ENCODE measurements around the gene CCDC91. TPM values are rescaled to one million over a fixed set of nuclear protein-coding genes. Genes with fewer than 3 reads are reported as not detected.

Gene CCDC91
- total RNA-seq, 6 experiments from 2014 or later: 10.0 to 21.5 (median 13.9) TPM

- WGBS (ENCODE audit: insufficient coverage, low coverage, low lambda C conversion rate, missing lambda C conversion rate): 86% methylated on average over 1 of the region's 1 CpG
- TF ChIP-seq CTCF (IDR thresholded peaks at IDR 0.05) (no peak), POLR2A (IDR thresholded peaks at IDR 0.05) (no peak)
- Histone ChIP-seq H3K27ac (no peak overlapping the region), H3K4me1 (no peaks in the 10 kb centered on the region), H3K4me3 (no peak overlapping the region), H3K9me3 (no peaks in the 10 kb centered on the region), H3K36me3 (no peaks in the 10 kb centered on the region), H3K27me3 (no peaks in the 10 kb centered on the region)
- intact Hi-C loops (cut with DNase I): no loop called here
- DNase-seq (no peak), ATAC-seq (no peak)
These were observed 5.9 kb upstream of the CCDC91 start for GRCh38 chr12:28184375-28184774.

- no peak overlapping the region for H3K27ac ChIP-seq
- no peak for TF ChIP-seq POLR2A (IDR thresholded peaks at IDR 0.05)
- no peak for TF ChIP-seq CTCF (IDR thresholded peaks at IDR 0.05)
- ATAC-seq: no peak
These were observed 3.8 kb upstream of the CCDC91 start for GRCh38 chr12:28186500-28186899.

DNA sequence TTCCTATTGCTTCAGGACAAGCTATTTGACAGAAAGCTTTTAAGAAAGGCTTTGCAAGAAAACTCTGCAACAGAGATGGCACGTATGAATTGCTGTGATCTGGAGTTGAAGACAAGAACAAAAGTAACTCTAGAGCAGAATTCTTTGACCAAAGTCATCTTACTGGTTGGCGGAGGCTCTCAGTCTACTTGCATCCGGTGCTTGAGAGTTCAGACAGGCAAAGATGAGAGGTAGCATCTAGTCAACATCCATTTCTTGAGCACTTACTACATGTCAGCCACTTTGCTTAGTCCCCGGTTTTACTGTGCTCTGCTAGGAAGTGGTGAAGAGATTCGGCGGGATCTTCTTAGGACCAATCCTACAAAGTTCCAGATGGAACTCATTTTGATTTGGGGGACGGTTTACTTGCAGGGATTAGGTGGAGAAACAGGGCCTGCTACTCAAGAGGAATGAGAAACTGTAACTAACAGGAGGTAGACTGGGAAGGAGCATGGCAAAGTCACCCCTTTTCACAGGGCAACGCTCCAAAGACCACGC, 404 bp upstream of the CCDC91 start:
- intact Hi-C loops (cut with DNase I): no loop called here
- ATAC-seq: no peak
- Histone ChIP-seq H3K9me3 (no peaks in the 10 kb centered on the region), H3K4me3 (peak overlapping the region; percentile 80 to 83 (median 81)), H3K4me1 (no peaks in the 10 kb centered on the region), H3K36me3 (no peaks in the 10 kb centered on the region), H3K27me3 (no peaks in the 10 kb centered on the region), H3K27ac (peak overlapping the region; percentile 94 to 98 (median 96))
- DNase-seq: no peak
- 63% methylated on average over 9 of the region's 9 CpGs for WGBS (ENCODE audit: insufficient coverage, low coverage, low lambda C conversion rate, missing lambda C conversion rate)
- TF ChIP-seq CTCF (IDR thresholded peaks at IDR 0.05): no peak
- TF ChIP-seq POLR2A (IDR thresholded peaks at IDR 0.05): no peak

More at GRCh38 chr12:28186500-28186899, 3.8 kb upstream of the CCDC91 start:
- H3K4me1 ChIP-seq: no peaks in the 10 kb centered on the region
- intact Hi-C loops (cut with DNase I): no loop called here
- WGBS (ENCODE audit: insufficient coverage, low coverage, low lambda C conversion rate, missing lambda C conversion rate): 86% methylated on average over 2 of the region's 2 CpGs
- H3K27me3 ChIP-seq: no peaks in the 10 kb centered on the region
- H3K4me3 ChIP-seq: no peak overlapping the region
- H3K9me3 ChIP-seq: no peaks in the 10 kb centered on the region
- no peak for DNase-seq
- no peaks in the 10 kb centered on the region for H3K36me3 ChIP-seq

- Histone ChIP-seq H3K9me3 (no peaks in the 10 kb centered on the region), H3K4me1 (no peaks in the 10 kb centered on the region), H3K27me3 (no peaks in the 10 kb centered on the region), H3K4me3 (peak overlapping the region; percentile 80 to 83 (median 81)), H3K36me3 (no peaks in the 10 kb centered on the region), H3K27ac (peak overlapping the region; percentile 94 to 98 (median 96))
- WGBS (ENCODE audit: insufficient coverage, low coverage, low lambda C conversion rate, missing lambda C conversion rate): 17% methylated on average over 18 of the region's 18 CpGs
- intact Hi-C loops (cut with DNase I): no loop called here
- no peak for DNase-seq
- ATAC-seq: peak; percentile 37 to 47 (median 43)
- TF ChIP-seq CTCF (IDR thresholded peaks at IDR 0.05) (no peak), POLR2A (IDR thresholded peaks at IDR 0.05) (no peak)
These were observed 1.1 kb downstream of the CCDC91 start for GRCh38 chr12:28191051-28192048.
